NCI-H446 (cell line): ENCODE measurements around the gene RHOT1.
A peak's percentile ranks its signal among the peaks of the same experiment; 100 is the strongest.
"Not testable (repeated sequence)": the region's sequence is repeated elsewhere in the genome, so short reads cannot be mapped to it uniquely, and the experiment has no call there.

Experiments used
- DNase-seq, 2 experiments: peaks; one replicate each; lab custom pipeline; 2025; lab: John Stamatoyannopoulos, UW

RHOT1 gene

DNA sequence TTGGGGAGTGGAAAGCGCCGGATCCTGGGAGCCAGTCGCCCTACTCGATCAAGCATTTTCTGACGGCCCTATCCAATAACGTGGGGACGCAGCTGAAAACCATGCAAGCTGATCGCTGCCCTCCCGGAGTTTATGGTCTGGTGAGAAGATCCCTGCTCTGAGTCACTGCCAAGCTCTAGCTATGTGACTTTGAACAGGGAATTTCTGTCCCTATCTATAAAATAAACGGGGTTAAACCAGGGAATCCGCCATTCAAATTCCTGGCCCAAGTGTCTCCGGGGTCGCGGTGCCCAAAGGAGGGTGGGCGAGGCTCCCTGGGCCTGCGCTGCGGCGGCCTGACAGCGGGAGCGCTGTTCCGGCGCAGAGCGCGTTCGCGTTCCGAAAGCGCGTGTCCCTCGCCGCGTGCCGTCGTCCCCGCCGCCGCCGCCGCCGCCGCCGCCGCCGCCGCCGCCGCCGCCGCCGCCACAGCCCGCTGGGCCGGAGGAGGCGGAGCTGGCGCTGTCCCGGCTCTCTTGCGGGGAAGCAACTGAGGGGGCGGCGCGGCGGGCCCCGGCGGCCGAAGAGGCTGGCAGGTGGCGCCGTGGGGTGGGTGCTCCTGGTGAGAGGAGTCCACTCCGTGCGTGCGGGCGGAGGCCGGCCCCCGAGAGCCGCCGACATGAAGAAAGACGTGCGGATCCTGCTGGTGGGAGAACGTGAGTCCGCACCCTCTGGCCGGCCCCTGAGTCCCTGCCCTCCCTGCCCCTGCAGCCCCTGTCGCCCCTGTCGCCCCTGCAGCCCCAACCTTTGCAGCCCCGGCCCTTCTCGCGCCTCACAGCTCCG is at the start of gene RHOT1:
Gene RHOT1 (plus strand): TSS at position 465 of the 819 bp plus-strand sequence. CDS start 191 bp downstream, at position 656.
- peak; percentile 62 to 82 for DNase-seq

DNA sequence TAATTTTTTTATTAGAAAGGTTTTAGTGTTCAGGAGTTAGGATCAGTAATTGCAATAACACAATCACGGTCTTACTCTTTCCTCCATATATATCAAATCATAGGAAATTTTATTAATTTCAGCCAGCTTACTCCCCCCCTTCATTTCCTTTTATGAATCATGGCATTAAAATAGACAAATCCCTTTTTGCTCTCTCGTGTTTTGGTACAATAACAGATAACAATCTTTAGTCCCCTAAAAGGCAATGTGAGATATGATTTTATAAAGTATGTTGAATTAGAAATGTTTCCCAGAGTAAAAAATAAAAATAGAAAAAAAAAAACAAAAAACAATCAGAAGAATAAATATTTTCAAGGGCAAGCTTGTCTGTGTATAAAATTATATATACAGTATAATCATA is 42.6 kb upstream of the RHOT1 start:
- no peak for DNase-seq

DNA sequence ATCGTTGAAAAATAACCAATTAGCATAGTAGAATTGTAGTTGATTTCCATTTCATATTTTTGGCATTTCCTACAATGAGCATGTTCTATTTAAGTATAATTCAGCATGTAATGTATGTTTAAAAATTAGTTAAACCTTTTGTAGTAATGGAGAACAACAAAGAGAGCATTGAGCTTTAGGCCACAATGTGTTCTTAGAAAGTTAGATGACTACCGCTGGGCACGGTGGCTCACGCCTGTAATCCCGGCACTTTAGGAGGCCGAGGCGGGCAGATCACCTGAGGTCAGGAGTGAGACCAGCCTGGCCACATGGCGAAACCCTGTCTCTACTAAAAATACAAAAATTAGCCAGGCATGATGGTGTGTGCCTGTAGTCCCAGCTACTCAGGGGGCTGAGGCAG is 42.0 kb upstream of the RHOT1 start:
- DNase-seq = not testable (repeated sequence)

DNA sequence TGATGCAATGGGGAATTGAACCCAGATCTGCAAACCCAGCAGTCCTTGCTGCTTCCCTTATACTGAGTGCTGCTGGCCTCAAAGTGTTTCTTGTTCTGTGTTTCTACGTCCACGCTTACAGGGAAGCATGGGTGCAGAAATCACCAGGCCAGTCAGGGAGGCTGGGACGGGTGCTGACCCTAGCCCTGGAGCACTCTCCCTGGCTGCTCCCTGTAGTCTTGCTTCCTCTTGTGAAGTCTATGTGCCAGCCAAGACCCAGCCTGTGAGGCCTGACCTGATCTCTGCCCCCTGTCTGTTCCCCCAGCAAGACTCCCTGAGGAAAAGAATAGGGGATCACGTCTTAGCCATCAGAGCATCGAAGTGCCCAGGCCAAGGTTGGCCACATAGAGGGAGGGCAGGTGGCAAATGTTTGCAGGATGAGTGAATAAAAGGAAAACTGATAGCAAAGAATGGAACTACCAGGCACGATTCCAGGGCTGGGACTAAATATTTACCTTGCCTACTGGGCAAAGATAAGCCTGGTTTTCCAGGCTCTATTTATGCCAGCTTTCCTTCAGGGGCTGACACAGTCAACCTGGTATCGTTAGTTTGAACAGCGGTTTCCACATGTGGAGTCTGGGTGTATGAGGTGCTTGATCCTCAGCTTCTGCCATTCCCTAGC is 41.2 kb upstream of the RHOT1 start:
- DNase-seq = no peak

DNA sequence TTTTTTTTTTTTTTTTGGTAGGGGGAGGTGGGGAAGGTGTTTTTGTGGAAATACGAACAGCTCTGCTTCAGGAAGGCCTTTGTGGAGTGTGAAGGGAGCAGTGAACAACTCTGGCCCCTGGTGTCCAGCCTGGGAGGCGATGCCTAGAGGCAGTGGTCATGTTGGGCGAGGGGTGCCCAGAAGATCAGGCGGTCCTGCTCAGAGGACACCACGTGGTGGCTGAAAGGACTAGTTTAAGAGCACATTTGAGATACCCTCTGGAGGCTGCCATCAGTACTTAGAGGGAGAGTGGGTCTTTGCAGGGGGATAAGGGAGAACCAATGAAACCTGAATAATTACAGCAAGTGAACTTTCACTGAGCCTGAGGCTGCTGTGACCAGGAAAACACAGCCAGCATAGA is 40.1 kb upstream of the RHOT1 start:
- DNase-seq = no peak

DNA sequence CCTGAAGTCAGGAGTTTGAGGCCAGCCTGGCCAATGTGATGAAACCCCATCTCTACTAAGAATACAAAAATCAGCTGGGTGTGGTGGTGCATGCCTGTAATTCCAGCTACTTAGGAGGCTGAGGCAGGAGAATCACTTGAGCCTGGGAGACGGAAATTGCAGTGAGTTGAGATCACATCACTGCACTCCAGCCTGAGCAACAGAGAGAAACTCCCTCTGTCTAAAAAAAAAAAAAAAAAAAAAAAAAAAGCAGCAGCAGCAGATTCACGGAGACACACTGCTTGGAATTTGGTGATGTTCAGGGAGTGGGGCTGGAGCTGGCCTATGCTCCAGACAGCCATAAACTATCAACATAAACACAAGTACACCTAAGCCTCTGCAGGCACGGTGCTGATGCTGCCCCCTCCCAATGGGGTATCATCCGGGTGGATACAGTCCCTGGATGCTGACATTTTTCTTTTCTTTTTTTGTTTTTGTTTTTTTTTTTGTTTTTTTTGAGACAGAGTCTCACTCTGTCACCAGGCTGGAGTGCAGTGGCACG is 39.6 kb upstream of the RHOT1 start:
- DNase-seq = no peak

DNA sequence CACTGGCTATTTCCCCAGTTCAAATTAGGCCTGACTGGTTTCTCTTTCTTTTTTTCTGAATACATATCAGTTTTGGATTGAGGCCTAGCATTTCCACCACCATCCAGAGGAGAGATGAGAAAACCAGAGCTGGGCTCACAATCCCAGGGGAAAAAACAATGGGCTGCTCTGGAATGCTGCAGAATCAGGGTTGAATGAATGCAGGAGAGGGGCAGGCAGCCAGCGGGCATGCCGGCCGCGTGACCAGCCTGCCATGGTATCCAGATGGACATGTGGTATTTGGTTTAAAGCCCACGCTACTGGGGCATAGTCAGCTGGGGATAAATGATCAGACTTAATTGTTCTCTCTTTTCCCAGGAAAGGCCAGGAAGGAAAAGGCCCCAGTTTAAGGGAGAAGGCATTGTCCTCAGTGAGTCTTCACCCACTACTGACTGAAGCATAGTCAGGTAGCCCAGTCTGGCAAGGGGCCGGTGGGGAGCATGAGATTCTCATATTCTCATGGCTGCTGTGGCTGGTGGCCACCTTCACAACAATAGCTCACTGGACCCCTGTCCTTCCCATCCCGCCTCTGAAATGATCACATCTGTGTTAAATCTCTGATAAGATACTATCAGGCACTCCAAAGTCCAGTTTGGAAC is 38.7 kb upstream of the RHOT1 start:
- DNase-seq = no peak

DNA sequence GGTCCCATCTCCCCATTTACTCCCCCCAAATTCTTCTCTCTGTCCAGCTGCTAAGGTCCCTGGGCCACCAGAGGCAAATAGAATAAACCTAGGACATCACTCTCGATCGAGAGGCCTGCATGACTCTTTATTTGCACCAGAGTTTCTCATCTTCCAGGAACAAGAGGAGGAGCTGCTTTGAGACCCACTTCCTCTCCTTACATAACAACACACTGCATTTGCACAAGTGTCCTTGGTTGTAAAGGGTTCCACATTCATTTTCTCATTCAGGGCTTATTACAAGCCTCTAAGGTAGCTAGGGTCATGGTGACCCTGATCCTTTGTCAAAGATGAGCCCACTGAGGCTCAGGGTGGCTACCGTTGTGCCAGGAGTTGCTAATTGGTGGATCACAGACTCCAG is 38.1 kb upstream of the RHOT1 start:
- no peak for DNase-seq

DNA sequence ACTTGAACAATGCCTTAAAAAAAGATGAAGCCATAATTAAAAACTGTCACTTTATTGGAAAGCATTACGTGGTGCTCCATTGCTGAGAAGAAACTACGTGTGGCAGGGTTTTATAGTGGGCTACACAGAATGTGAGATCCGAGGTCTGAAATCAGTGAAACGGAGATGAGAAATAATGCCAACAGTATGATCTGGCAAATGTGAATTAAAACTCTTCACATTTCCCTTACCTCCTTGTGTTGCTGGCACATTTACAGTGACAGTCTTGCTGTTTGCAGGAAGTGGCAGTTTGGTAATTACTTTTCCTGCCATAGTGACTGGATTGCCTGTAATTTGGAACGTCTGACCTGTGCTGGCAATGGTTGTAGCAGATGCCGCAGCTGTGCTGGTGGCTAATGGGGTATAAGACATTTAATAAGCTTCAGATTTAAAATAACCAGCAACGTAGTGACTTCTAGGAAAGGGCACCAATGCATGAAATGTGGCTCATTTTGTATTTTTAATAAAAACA is 35.8 kb upstream of the RHOT1 start:
- peak in 1 of 2 experiments; percentile 39 for DNase-seq

DNA sequence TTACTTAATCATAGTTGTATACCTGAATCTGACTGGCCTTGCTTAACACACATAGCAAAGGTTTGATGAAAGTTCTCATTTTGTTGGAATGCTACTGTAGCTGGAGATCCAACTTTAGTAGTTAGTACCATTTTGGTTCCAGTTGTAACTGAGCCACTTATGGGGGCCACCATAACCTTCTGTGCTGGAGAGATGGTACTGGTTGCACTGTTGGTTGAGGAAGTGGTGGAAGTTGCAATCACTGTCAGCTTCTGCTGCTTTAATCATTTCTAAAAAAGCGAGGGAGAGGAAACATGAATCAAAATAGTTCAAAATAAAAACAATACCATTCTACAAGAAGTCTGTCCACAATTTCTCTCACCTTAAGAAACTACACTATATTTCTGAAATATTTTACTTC is 35.1 kb upstream of the RHOT1 start:
- DNase-seq = not testable (repeated sequence)

DNA sequence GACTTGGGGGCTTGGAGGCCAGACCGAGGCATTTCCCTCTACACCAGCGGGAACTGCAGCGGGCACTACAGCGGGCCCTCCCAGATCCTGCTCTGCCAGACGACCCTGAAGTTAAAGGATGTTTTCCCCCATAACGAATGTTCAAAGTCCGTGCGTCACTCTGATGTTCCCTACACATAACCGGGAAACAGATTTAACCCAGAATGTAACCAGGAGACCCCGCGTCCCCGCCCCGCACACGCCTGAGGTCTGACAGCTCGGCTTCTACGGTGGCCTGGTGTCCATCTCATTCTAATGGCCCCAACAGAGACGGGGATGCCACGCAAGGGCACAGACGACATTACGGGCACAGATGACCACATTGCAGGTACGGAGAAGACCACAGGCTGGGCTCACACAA is 31.7 kb upstream of the RHOT1 start:
- no peak for DNase-seq

DNA sequence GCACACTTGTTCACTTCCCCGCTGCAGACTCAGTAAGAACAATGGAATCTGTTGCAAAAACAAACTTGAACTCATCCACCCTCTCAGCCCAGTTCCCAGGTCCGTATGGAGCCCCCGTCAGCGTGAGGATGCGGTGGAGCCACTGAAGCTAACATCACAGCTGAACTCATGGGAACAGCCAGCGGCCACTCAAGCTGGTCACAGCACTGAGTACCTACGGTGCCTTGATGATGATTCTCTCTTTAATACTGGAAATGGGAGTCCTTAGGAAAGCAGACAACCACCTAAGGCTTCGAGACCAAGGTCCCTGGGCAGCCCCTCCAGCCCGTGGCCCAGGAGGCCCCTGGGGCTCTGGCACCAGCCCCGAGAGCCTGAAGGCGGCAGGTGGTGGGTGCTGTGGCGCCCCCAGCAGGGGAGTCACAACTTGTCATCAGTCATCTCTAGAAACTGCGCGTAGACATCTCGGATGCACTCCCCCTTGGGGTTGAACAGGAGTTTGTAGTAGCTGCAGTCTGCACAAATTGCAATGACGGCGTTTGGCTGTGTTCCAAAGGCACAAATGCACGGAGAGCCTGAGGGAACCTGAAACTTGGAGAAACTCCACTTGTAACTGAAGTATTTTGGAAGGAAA is 31.0 kb upstream of the RHOT1 start:
- DNase-seq = peak in 1 of 2 experiments; percentile 38

DNA sequence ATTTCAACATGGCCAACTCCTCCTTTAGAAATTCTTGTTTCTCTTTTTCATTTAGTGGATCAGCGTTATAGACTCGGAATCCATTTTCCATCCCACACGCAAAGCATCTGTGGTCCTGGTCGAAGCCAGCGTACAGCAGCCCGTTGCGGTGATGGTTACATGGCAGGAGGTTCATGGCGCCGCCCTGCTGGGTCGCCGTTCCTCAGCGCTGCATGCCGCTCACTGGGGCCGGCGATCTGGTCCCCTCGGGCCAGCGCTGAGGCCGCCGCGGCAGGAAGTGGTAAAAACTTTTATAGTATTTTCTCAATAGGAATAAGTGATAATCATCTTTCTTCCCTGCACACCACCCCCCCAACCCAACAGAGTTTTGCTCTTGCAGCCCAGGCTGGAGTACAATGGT is 29.9 kb upstream of the RHOT1 start:
- no peak for DNase-seq

DNA sequence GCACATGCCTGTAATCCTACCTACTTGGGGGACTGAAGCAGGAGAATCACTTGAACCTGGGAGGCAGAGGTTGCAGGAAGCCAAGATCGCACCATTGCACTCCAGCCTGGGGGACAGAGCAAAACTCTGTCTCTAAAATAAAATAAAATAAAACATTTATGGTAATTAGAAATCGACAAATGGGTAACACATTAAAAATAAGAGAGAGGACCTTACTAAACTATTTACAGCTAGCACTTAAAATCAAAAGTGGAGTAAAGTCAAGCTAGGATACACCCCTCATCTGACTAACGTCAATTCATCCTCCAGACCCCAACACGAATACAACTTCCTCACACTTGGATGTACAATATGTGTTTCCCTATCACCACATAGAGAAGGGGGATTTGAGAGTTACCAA is 27.8 kb upstream of the RHOT1 start:
- DNase-seq = no peak

DNA sequence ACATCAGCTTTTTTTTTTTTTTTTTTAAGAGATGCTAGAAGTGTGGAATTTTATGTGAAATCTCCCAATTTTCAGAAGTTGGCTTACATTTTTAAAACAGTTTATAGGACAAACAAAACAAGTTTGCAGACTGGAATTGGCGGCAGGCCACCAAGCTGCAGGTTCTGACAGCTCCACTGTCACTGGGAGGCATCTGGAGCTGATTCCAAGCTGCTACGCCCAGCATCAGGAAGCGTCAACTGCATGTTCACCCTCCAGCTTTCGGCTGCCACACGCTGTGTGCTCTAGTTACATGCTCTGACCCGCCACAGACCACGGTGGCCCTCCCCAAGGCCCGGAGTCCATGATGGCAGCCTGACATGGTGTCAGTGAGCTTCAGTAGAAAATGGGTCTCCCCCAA is 26.8 kb upstream of the RHOT1 start:
- DNase-seq = not testable (repeated sequence)

DNA sequence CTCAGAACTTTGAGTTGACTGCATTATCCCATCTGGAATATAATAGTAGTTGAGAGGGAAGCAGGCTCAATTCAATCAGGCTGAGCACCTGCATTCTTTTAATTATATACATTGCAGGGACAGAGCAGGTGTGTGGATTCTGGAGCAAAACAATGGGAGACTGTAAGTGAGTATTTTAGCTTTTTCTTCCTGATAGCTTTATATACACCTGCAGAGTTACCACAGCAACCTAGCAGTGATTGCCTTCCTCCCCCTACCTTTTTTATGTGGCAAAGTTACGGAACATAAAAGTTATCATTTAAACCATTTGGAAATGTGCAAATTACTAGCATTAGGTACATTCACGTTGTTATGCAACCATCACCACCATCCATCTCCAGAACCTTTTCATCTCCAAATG is 25.4 kb upstream of the RHOT1 start:
- DNase-seq = no peak

DNA sequence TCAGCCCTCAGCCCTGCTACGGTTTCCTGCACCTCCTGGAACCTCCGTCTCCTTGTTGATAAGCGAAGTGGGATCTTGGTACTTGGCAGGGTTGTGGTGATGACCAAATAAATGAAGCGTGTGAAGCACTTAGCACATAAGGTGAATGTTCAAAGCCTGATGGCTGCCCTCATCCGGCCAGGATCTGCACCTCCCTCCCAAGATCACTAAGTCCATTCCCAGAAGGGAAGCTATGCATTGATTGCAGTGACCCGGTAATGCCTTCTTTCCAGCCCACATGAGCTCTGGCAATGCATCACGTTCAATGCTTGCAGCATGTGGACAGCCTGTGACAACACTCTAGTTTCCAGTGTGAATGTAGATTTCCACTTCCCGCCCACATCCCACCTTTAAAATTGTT is 24.9 kb upstream of the RHOT1 start:
- no peak for DNase-seq

DNA sequence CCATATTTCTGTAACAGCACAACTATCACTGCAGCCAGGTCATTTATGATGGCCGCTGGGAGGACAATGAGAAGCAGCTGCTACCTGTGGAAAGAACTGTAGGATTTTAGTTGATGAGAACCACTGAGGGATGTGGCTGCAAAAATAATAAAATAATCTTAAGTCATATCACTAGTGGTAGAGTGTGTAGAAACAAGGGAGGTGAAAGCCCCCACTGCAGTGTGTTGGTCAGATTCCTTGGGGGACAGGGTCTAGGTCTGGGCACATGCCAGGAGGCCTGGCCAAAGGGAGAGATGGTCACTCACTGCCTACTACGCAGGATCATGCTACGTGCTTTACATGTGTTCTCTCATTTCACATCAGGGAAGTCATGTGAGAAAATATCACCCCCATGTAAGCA is 24.2 kb upstream of the RHOT1 start:
- not testable (repeated sequence) for DNase-seq

DNA sequence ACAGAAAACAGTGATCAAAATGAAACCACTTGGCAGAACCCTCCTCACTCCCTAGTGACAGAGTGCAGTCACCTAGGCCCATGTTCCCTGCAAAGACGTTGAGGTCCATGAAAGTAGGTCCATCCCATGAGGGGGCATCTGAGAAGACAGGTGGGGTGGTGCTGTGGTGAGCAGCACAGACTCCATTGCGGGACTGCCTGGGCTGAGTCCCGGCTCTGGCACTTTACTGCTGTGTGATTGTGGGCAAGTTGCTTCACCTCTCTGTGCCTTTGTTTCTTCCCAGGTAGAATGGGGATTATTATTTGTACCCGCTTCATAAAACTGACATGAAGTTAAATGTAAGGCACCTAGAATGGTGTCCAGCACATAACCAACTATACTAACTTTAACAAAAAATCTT is 23.5 kb upstream of the RHOT1 start:
- DNase-seq = no peak

DNA sequence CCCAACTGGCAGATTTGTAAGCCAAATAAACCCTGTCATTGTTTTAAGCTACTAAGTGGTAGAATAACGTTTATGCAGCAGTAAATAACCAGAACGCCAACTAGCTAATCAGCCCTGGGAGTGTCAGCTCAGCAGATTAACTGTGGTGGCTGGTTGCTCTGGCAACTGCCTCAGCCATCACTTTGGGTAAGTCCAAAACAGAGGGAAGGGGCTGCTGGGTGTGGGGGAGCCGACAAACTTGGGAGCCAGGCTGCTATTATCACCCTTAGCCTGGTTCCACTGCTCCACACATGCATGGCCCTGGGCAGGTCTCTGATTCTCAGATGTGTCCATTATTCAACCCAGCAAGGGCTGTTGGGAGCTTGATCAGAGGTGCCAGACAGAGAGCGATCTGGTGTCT is 22.2 kb upstream of the RHOT1 start:
- no peak for DNase-seq

DNA sequence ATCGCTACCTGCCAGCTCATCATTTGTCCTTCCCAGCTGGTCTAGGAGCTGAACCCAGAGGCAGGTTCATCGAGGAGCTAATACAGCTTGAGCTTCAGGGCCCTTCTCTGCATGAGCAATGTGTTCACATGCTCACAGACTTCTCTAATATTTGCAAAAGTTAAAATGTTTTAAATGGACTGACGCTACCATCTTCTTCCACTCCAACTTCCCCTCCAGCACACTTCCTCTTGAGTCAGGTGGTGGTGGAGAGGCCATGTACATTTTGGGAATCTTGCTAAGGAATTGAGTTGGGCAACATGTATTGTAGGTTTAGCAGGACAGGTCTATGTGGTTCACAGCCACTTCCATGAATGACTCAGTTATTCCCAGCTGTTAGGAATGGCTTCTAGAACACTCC is 21.6 kb upstream of the RHOT1 start:
- DNase-seq = no peak

DNA sequence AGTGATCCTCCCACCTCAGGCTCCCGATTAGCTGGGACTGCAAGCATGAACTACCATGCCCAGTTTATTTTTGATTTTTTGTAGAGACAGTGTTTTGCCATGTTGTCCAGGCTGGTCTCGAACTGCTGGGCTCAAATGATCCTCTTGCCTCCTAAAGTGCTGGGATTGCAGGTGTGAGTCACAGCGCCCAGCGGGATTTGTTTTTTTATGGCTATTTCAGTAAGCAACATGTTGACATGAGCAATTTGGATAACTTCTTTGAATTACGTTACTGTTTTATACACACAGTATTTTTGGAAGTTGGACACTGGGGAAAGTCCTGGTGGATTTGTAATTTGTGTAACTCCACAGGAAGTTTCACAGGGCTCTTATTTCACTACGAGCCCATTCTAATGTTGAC is 18.5 kb upstream of the RHOT1 start:
- DNase-seq = no peak
